GM19455 (cell line): ENCODE data around the gene NLGN1.

Experiments used
- ATAC-seq: cut with Tn5 transposase; IDR thresholded peaks from one replicate; pipeline ENCODE4 v1.9.1; 2021; ENCODE audit not compliant: unreplicated experiment

The NLGN1 gene

DNA sequence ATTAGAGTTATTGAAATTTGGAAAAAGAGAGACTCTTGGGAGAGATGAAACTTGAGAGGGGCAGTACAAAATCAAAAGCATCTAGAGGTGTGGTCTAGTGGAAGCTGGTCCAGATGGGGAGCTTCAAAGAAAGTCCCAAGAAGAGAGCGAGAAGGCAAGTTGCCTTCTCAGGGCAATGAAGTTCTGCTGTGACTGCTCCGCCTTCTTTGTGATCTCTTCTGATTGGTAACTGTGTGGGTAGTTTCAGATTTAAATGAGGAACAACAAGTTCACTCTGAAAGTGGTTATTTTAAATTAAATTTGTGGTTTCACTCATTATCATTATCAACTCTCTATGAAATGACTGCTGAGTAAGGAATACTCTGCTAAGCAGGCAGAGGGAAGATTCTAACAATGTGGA, 233.3 kb downstream of the NLGN1 start:
- ATAC-seq, result no peak

DNA sequence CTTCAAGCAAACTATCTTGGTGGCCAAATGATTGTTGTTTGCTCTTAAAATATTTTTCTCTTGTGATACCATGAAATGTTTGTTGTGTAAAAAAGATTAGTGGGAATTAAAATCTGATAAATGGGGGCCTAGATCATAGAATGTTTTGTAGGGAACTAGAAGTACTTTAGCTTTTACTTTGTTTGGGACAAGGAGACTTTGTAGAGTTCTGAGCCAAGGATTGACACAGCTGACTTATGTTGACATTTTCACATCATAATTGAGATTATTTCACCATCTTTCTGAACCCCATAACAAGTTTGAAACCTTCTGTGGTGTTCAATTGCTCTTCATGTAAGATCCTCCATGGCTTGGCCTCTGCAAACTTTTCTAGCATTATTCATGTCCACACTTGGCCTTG, 235.4 kb downstream of the NLGN1 start:
- no peak for ATAC-seq

DNA sequence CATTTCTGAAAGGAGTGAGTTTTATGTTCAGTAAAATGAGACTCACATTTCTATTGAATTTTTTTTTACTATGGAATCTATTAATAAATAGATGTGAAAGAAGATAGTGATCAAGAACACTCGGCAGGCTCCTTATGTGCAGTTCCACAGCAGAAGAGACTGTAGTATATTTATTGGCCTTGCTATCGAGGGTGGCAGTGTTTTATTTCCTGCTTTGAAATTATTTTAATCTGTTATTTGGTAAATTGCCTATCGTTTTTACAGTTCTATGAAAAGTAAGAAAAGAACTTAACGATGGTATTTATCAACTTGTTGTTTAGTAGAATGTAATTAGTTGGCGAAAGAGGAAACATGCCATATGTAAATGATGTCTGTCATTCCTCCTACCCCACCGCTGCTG, 238.3 kb downstream of the NLGN1 start:
- ATAC-seq, result no peak

DNA sequence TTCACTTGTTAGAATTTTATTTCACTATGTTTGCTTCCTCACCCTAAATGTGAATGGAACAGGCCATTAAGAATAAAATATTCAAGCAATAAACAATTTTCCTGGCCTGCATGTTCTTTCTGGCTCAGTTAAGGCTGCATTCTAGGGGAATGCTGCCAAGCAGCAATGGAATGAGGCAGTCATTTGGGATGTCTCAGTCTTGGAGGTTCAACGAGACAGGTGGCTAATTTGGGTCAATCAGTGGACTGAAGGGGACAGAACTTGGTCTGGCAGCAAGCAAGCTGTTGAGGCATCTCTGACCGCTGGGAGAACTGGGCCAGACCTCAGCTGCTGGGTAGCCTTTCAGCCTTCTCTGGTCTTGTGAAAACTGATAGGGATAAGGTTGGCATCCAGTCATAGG, 241.6 kb downstream of the NLGN1 start:
- ATAC-seq, result no peak

DNA sequence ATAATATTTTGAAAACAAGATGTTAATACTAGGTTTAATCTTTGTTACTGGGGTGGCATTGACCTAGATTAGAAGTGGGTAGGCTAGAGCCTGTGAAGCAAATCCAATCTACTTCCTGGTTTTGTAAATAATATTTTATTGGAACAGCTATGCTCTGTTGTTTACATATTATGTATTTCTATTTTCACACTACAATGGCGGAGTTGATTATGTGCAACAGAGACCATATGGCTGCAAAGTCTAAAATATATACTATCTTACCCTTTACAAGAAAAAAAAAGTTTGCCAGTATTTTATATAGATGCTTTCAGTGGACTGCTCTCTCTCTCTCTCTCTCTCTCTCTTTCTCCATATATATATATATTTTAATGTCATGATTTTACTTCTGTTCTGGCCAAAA, 244.2 kb downstream of the NLGN1 start:
- ATAC-seq, result no peak

DNA sequence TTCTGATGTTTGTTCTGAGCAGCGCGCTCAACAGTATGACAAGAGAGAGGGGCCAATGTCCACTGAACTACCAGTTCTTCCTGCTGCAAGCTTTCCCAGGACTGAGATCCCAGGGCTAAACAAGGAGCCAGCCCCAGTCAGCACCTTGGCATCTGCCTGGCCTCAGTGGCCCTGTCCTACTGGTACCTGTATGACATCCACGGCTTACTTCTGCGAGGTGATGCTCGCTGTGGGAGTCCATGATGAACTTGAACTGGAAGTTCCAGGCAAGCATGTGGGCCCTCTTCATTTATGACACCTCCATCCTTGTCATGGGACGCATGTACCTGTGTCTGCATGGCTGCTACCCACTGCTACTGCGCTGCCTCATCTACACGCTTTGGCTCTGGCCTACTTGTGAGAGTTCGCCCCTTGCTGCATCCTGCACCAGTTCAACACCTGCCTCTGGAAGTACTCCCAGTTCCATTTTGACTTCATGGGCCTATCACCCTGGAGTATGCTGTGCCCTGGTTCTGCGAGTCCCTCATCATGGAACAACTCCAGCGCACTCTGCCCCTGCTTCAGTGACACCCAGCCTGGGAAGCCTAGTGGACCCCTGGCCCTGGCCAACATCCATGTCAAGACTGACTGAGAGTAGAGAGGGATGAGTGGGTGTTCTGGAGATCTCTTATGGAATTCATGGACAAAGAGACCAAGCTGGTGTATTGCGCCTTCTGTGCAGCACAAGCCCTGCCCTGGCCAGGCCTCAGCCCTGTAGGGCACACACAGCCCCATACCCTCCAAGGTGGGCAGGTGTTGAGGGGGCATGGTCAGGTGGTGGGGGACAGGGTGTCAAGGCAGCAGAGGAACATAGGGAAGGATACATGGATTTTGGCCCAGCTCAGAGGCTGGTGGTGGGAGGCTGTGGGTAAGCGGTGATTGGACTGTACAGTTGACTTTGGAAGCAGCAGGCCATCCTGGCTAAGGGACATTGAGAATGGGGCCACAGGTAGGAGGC, 246.8 kb downstream of the NLGN1 start:
- ATAC-seq, result no peak

DNA sequence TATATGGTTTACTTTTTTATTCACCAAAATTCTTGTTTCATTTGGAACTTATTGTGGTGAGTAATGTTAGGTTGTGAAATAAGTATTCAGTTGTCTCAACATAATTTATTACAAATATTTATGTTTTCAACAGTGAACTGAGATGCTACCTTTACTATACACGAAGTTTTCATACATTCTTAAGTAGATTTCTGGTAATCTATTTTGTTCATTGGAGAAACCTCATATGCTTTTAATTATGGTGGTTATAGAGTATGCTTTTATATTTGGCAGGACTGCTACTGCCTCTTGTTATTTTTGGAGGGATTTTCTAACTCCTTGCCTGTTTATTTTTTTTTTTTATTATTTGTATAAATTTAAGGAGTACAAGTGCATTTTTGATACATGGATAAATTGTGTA, 253.1 kb downstream of the NLGN1 start:
- no peak for ATAC-seq

DNA sequence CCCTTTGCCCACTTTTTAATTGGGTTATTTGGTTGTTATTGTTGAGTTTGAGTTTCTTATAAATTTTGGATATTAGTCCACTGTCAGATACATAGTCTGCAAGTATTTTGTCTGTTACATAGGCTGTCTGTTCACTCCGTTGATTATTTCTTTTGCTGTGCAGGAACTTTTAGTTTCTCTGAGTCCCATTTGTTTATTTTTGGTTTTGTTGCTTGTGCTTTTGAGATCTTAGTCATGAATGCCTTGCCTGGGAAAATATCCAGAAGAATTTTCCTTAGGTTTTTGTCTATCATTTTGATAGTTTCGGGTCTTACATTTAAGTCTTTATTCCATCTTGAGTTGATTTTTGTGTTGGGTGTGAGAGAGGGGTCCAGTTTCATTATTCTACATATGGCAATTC, 254.5 kb downstream of the NLGN1 start:
- ATAC-seq, result no peak

DNA sequence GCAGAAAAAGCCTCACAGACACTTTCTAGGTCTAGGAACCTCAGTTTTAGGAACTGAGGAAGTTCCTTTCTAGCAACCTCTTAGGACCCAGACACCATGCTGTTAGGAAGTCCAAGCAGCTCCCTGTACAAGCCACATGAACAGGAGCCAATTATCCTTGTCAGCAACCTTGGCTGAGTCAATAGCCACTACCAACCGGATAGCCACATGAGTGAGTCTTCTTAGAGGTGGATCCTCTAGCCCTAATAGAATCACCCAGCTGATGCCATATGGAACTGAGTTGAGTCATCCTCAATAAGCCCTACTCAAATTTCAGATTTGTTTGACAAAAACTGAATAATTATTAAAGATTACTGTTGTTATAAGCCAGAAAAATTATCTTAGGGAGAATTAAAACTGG, 256.2 kb downstream of the NLGN1 start:
- no peak for ATAC-seq

DNA sequence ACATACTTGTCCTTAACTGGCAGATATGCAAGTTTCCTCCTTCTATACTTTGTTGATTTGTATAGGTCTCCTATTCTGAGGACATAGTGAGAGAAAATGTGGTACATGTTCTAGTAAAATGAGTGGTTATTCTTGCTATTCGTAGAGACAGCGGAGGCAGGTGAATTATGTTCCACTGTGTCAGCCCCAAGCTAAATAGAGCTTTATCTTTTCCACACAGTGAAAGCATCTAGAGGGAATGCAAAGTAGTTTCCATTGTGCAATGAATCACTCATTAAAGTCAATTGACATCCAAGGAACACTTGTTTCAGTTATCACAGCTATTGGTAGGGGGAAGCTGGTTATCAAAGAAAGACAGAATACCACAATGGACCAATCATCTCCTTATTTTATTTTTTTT, 262.4 kb downstream of the NLGN1 start:
- ATAC-seq, result no peak

DNA sequence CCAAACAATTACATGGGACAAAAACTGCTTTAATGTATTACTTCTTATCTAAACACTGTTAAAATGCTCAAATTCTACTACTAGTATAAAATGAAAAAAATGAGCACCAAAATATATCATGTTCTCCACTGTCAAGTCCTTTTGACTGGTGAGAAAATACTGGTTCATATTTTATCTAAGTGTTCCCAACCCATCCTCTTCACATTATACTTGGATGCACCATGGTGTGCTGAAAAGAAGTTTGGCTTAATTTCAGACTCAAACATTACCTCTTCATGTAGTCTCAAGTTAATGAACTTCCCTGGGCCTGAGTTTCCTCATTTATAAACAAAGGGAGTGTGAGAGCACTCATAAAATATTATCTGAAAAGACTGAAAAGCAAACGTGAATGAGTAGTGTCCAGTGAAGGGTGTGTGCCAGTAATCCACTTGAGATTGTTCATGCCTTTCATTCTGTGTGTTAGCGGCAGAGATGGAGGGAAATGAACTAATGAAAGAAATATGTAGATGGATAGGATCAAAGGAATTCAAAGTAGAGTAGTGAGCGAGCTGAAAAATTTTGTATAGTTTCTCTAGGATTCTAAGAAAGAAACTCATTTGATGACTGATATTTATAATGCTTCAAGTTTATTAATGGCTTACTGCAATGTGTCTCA, 263.2 kb downstream of the NLGN1 start:
- ATAC-seq, result no peak

DNA sequence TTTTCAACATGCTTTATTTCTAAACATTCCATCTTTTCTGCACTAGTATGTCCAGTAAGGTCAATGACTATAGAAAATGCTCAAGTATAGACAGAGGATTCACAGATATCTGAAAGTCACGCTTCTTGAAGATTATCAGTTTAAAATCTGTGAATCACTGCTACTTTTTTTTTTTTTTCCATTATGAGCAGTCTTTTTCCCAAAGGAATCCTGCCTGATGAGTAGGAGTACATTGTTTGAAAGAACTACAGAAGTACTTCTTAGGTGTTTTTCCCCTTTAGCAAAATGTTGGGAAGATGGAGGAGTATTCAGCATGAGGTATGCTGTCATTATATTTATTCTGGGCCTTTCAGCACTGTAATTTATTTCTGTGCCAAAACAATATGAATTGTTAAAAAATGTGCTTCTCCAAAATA, 266.2 kb downstream of the NLGN1 start:
- no peak for ATAC-seq

DNA sequence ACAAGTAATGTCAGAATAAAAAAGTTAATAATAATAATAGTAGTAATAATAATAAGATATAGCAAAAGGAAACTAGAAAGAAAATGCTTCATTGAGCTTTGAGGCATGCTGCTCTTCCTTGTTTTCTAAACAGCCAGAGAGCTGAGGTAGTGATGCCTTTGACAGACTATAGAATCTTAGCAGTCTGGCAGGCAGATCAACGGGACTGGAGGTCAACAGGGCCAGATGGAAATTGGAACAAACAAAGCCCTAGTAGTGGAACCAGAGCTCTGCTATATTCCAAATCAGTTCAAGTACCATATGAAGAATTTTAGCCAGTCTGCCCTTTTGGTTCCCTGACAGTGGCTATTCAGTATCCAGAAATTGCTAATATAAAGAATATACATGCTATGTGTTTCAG, 278.6 kb downstream of the NLGN1 start:
- ATAC-seq, result no peak

DNA sequence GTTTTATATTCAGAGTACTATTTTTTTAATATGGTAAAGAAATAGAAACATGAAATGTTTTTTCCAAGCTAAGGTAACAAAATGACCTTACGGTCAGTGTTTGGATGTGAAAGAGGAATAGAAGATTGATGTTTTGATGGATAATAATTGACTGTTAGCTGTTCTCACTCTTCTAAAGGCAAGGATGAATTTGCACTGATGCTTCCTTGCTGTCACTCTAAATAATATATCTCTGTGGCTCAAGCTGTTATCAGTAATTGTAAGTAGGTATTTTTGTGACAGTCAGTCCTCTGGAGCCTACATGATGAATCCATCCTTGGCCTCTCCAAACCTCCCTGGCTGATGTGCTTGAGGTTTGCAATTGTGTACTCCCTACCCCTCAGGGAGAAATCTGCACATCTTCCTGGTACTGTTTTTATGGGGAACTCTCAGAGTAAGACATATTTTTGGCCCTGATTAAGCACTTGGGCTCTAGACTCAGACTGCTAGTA, 283.7 kb downstream of the NLGN1 start:
- ATAC-seq, result no peak

DNA sequence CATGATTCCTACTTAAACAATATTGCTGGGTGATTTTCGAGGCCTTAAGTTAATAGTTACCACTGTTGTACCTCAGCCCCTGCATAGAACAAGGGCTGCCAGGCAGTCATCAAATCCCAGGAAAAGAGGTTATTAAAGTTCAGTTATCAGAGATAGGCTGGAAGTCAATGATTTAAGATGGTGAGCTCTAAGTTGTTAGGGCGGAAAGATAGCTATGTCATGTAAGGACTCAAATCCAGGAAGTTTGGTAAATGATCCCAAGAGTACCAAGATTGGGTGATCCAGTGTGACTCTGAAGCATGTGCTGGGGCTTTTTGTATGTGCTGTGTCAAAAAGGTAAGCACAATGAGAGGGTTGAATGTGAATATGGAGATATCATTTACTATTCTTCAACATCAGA, 287.9 kb downstream of the NLGN1 start:
- no peak for ATAC-seq

DNA sequence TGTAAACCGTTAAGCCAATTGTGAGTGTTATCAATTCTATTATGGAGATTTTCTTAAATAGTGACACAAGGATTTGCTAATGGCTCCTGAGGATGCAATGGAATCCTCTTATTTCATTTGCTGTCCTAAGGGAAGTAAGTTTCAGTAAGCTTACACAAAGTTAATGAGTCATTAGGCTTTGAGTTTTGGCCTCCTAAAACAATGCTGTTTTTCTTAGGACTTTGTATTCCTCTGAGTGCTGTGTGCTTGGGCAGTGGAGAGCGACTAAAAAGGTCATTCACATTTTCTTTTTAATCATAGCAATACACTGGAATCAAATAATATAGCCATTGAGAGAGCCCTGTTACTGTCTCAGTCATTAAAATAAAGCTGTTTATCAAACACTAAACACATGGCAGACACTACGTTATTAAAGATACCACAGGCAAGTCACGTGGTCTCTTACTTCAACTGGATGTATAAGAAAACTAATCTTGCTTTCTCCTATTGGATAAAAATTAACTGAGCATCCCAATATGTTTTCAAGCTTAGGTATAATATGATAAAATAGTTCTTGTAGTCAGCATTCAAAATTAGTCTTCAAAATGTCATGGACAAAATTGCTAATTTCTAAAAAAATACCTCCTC, 290.8 kb downstream of the NLGN1 start:
- no peak for ATAC-seq

DNA sequence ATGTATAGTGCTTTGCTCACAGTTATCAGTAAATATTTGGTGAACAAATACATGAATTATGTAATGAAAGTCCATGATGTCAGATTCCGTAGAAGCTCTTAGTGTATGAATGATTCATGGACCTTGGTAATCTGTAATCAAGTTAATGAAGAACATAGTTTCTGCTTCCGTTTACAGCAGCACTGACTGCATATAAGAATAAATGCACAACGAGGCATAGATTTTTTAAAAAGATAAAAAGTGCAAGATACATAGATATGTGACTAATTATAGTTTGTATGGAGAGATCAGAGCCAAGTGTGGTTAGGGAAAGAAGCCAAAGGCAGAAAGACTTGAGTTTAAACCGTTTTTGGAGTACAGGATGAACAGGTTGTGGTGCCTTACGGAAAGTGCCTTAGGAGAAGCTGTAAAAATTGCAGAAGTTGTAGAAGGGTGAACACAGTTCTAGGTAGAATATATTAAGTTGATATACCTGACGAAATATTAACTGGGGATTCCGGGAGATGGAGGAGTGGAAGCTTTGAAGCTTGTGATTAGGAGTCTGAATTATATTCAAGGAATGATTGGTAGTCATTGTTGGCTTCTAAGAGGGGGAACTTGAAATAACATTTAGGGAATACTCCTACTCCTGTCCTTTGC, 293.1 kb downstream of the NLGN1 start:
- ATAC-seq, result no peak

DNA sequence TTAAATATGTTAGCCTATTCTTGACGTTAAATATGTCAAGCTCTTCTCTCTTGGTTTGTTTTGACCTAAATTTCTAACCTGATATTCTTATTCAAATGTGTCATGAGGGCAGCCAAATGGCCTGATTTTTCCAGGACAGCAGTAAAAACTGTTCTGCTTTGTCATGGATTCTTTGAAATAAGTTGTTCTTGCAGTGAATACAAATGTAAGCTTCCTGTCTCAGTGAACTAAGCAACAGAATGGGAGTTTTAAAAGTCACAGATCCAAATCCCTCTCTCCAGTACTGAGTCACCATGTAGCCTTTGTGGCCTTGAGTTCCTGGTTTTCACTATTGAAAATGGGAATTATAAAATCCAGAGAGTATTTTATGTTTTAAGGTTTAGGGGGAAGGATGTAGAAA, 301.8 kb downstream of the NLGN1 start:
- no peak for ATAC-seq

DNA sequence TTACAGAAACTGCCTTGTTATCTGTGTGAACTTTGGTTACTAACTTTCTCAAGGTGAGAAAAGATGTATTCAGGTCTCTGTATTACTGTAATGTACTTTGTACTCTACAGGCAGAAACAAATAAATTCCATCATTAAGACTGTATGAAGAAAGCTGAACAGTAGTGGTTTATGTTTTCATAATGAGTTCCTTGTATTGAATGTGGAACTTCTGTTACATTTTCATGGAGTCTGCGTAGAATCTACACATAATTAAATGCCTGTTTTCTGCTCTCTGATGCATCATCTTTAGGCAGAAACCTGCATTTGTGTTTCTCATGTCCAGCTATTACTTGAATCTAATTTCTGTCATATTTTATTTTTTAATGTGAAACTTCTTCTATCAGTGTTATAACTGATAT, 302.8 kb downstream of the NLGN1 start:
- ATAC-seq, result no peak

DNA sequence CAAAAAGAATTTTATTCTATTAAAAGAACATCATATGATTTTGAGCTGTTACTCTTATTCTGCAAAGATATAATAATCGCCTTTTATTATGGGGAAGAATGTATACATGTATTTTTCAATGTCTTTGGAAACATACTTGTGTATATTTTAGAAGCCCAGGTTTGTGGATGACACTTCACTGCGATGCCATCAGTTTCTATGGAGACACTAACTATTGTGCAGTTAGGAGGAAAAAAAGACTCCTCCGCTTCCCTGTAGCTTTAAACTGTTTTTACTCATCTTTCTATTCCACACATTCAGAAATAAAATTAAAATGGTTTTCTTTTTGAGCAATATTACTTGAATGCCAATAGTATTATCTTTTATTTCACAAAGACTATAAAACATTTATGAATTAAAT, 305.0 kb downstream of the NLGN1 start:
- ATAC-seq, result no peak

DNA sequence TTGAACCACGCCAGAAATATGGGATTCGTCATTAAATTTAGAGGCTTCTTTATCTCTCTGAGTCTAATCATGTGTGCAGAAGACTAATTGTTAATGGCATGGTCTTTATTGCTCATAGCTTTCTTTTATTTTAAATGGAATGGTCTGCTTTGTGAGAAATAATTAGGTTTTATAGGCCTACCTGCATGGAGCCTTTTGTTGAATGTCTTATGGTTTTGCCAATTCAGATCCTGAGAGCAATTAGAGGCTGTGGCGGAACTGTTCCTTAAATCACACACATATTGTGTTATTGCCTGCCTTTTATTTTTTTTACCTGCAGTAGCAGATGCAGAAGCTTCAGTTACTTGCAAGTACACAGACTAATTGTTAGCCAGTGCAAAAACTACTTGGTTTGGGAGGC, 306.2 kb downstream of the NLGN1 start:
- ATAC-seq, result no peak
